Stomach (tissue), 4 donors: ENCODE data around the gene EWSR1.

ENCODE experiments used
- CTCF ChIP-seq, 7 experiments: fragments of 450-650 bp in 4 of 7; fragments of 200-600 bp in 3 of 7; sonication (generic) in 3 of 7; IDR thresholded peaks; one replicate each; pipeline ENCODE4 v1.5.1; 2016 to 2019; ENCODE audit warnings: antibody characterized with exemption in 7 of 7, control low read depth in 2 of 7, mild to moderate bottlenecking in 1 of 7
- POLR2A ChIP-seq, 4 donors: fragments of 450-650 bp; IDR thresholded peaks; one replicate each; pipeline ENCODE4 v1.6.1; 2016; ENCODE audit warnings: antibody characterized with exemption in 4 of 4, control low read depth in 2 of 4, mild to moderate bottlenecking in 1 of 4, moderate library complexity in 1 of 4
- POLR2AphosphoS5 ChIP-seq, 3 donors: sonication (generic); formaldehyde crosslinking; IDR thresholded peaks; one replicate each; pipeline ENCODE4 v1.6.1; 2016; ENCODE audit warnings: antibody characterized with exemption in 3 of 3

DNA sequence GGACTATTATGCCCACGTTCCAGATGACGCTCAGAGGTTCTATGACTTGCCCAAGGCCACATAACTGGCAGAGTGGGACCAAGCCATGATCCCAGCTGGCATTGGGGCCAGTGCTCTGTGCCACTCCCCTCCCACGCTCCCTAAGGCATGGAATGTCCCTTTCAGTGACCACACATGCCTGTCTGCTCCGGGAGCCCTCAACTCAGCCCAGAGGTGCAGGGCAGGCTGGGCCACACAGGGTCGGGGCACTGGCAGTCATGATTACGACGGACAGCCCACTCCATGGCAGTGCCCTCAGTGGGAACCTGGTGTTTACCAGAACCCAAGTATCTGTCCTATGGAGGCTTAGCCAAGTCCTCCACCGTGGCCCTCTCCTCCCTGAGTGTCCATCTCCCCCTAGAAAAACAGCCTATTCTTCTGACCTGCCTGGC is 10.3 kb upstream of the EWSR1 start:
- no peak for TF ChIP-seq POLR2AphosphoS5 (IDR thresholded peaks at IDR 0.05)
- TF ChIP-seq CTCF (IDR thresholded peaks at IDR 0.05) = no peak
- no peak for TF ChIP-seq POLR2A (IDR thresholded peaks at IDR 0.05)
